ENCODE data around the gene FAM20C.

Gene FAM20C

DNA sequence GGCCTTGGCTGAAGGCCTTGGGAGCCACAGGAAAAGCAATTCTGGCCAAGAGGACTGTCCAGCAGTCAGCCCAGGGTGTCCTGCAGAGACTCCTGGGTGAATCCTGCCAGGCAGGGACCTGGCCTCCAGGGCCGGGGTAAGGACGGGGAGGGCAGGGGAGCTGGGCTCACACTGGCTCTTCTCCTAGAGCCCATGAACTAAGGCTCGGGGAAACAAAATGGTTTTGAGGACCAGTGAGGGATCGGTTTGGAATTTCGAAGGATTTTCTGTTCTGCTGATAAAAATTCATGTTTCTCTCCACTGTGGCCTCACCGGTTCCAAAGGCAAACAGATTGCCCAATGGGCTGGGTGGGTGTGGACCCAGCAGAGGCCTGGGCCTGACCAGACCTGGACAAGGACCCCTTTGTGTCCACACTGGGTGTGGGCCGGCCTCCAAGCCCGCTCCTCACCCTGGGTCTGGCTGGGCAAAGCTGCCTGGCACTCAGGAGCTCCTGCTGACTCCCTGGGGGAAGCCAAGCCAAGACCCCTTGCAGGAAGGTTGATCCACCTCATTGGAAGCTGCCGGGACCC is 27.3 kb downstream of the FAM20C start:
- H3K4me3 ChIP-seq (ENCODE audit: low read depth, low read length), result no peak overlapping the region
- TF ChIP-seq, protein P1, sequence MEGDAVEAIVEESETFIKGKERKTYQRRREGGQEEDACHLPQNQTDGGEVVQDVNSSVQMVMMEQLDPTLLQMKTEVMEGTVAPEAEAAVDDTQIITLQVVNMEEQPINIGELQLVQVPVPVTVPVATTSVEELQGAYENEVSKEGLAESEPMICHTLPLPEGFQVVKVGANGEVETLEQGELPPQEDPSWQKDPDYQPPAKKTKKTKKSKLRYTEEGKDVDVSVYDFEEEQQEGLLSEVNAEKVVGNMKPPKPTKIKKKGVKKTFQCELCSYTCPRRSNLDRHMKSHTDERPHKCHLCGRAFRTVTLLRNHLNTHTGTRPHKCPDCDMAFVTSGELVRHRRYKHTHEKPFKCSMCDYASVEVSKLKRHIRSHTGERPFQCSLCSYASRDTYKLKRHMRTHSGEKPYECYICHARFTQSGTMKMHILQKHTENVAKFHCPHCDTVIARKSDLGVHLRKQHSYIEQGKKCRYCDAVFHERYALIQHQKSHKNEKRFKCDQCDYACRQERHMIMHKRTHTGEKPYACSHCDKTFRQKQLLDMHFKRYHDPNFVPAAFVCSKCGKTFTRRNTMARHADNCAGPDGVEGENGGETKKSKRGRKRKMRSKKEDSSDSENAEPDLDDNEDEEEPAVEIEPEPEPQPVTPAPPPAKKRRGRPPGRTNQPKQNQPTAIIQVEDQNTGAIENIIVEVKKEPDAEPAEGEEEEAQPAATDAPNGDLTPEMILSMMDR (IDR thresholded peaks at IDR 0.05; ENCODE audit: low read depth, low read length), result no peak

DNA sequence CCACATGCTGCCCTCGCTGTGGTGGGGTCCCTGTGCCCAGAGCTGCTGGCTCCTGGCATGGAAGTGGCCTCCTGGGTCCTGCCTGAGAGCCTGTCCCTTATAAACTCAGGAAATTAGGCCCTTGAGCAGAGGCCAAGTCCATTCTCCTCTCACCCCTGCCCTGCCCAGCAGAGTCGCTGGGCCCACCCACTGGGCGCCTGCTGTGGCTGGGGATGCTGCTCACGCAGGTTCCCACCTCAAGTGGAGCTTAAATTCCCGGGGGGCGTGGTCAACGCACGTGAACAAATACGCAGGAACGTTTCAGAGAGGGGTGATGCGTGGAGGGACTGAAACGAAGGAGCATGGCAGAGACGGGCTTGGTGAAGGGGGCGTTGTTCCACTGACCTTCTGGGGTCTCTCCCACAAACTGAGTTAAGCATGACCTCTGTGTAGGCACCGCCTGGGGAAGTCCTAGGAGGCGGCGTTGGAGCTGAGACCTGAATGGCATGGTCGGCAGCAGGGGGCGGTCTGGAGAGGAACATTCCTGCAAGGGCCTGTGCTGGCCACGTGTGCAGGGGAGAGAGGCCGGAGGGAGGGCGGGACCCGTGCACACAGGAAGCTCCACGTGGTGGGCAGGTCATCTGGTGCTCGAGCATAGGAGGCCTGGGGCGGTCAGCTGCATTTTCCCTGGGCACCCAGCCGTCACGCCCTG is 27.9 kb downstream of the FAM20C start:
- TF ChIP-seq, protein P1 (IDR thresholded peaks at IDR 0.05; ENCODE audit: low read depth, low read length), result no peak
- no peak overlapping the region for H3K4me3 ChIP-seq (ENCODE audit: low read depth, low read length)

DNA sequence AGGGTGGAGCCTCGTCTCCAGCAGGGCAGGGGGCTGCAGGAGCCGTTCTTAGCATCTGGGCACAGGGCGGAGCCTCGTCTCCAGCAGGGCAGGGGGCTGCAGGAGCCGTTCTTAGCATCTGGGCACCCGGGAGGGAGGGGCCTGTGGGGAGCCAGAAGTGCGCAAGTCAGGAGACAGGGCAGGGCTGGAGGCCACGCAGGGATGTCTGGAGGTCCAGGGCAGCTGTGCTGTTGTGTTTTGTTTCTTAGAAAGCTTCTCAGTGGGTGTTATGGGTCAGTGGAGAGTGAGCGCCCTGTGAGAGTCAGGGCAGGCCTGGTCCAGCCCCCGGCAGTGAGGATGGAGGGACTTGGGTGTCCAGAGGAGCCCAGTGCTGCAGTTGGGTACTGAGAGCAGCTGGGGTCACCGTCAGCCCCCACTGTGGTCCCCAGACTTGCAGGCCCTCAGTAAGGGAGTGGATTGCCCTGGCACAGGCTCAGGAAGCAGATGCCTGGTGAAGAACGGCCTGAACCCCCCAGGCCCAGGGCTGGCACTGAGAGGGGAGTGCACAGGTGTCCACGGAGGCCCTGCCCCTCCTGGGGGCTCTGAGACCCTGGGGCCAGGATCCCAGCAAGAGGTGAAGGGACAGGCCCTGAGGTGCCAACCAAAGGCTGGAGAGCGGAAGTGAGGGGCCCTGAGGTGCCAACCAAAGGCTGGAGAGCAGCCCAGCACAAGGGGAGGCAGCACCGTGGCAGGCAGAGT is 29.8 kb downstream of the FAM20C start:
- TF ChIP-seq, protein P1 (IDR thresholded peaks at IDR 0.05; ENCODE audit: low read depth, low read length), result no peak

DNA sequence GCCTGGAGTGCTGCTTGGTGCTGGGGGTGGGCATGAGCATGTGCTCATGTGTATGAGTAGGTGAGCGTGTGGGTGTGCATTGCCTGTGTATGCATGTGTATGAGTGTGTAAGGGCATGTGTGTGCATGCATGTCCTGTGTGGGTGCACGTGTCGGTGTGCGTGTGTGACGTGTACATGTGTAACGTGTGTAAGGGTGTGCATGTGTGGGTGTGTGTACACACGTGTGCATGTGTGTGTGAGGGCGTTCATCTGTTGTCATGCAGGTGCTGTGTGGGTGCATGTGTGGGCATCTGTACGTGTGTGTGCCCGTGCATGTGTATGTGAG is 30.3 kb downstream of the FAM20C start:
- no peak overlapping the region for H3K4me3 ChIP-seq (ENCODE audit: low read depth, low read length)
- TF ChIP-seq, protein P1 (IDR thresholded peaks at IDR 0.05; ENCODE audit: low read depth, low read length), result no peak

More for the DNA sequence above, 29.8 kb downstream of the FAM20C start:
- H3K4me3 ChIP-seq (ENCODE audit: low read depth, low read length), result no peak overlapping the region

DNA sequence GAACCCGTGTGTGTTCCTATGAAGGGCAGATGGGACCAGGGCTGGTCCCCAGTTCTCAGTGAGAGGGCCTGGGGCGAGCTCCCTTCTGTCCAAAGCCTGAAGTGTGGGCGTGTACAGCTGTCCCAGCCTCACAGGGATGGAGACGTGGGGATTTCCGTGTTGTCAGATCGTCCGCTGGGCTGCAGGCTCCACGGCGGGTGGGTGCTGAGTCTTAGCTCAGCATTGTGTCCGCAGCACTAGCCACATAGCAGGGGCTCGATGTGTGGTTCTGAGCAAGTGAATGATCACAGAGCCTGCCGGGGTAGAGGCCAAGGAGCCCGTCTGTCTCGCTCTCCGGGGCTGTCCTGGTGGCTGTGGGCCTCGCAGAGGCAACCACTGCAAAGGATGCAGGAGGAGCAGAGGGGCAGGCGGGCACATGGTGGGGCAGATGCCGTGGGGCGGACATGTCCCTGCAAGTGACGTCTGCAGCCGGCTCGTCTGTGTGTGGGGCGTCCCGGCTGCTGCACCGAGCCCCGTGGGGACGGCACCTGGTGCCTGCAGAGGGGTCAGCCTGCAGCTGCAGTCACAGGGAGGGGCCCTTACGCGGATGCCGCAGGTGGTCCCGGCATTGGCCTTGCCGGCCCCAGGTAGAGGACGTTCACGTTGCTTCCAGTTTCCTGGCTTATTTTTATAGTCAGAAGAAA is 30.9 kb downstream of the FAM20C start:
- no peak overlapping the region for H3K4me3 ChIP-seq (ENCODE audit: low read depth, low read length)

DNA sequence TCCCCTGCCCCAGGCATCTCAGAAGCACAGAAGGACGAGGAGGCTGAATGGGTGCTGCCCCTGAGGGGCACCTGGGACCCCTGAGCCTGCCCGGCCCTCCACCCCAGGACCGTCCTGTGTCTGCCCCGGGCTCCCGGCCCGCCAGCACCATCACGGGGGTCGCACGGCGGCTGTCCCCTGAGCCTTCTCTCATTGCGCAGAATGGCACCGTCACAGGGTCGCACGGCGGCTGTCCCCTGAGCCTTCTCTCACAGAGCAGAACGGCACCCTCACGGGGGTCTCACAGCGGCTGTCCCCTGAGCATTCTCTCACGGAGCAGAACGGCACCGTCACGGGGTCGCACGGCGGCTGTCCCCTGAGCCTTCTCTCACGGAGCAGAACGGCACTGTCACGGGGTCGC is 31.5 kb downstream of the FAM20C start:
- TF ChIP-seq, protein P1 (IDR thresholded peaks at IDR 0.05; ENCODE audit: low read depth, low read length), result no peak
- H3K4me3 ChIP-seq (ENCODE audit: low read depth, low read length), result no peak overlapping the region

More for the DNA sequence above, 30.9 kb downstream of the FAM20C start:
- TF ChIP-seq, protein P1 (IDR thresholded peaks at IDR 0.05; ENCODE audit: low read depth, low read length), result no peak
